A673 (cell line): Measurements from ENCODE around the gene COL5A3. TPM values are rescaled to one million over a fixed set of nuclear protein-coding genes. Genes with fewer than 3 reads are reported as not detected.

Experiments
- BruUV-seq: library from RNA; stranded (reverse); fragments of 400-500 nt; replicated peaks from 2 replicates; lab custom pipeline; 2021; lab: Mats Ljungman, UMichigan
- CTCF ChIA-PET: fragments of 300-600 bp; sonication (Branson Sonifier 250); formaldehyde crosslinking; loops from one replicate; lab custom pipeline; 2022; ENCODE audit warnings: antibody characterized with exemption; lab: Charles Lee
- POLR2A ChIA-PET: fragments of 300-600 bp; sonication (Branson Sonifier 250); formaldehyde crosslinking; loops from one replicate; lab custom pipeline; 2022; ENCODE audit warnings: antibody characterized with exemption; ENCODE audit not compliant: low non-redundant PET; lab: Charles Lee
- DNase-seq: peaks from one replicate; pipeline ENCODE4 v3.0.0-alpha.2; 2015; ENCODE audit warnings: low spot score
- H3K27ac ChIP-seq: fragments of 200-600 bp; sonication (generic); 2 replicates; pipeline ENCODE4 v1.5.1; 2016; ENCODE audit warnings: mixed run types, low read depth, mild to moderate bottlenecking, mixed read lengths, antibody characterized with exemption, low read length; ENCODE audit not compliant: poor library complexity, severe bottlenecking
- H3K27me3 ChIP-seq: fragments of 200-600 bp; sonication (generic); replicated peaks from 2 replicates; pipeline ENCODE4 v1.6.1; 2017; ENCODE audit warnings: mixed run types, low read depth, mild to moderate bottlenecking, mixed read lengths, antibody characterized with exemption, low read length; ENCODE audit not compliant: insufficient read depth, poor library complexity
- H3K36me3 ChIP-seq: fragments of 200-600 bp; sonication (generic); 2 replicates; pipeline ENCODE4 v1.6.1; 2016; ENCODE audit warnings: mixed run types, mild to moderate bottlenecking, mixed read lengths, antibody characterized with exemption, low read length; ENCODE audit not compliant: insufficient read depth, poor library complexity, severe bottlenecking
- H3K4me1 ChIP-seq: fragments of 200-600 bp; sonication (generic); 2 replicates; pipeline ENCODE4 v1.6.1; 2017; ENCODE audit warnings: mixed run types, mild to moderate bottlenecking, mixed read lengths, antibody characterized with exemption, low read length; ENCODE audit not compliant: insufficient read depth, poor library complexity, severe bottlenecking
- H3K4me3 ChIP-seq: fragments of 200-600 bp; sonication (generic); 2 replicates; pipeline ENCODE4 v1.5.1; 2016; ENCODE audit warnings: low read depth, mixed run types, mild to moderate bottlenecking, mixed read lengths, low read length; ENCODE audit not compliant: poor library complexity, severe bottlenecking
- H3K9me3 ChIP-seq: fragments of 200-600 bp; sonication (generic); 2 replicates; pipeline ENCODE4 v1.6.1; 2016; ENCODE audit warnings: mixed run types, low read depth, mild to moderate bottlenecking, mixed read lengths, antibody characterized with exemption, low read length; ENCODE audit not compliant: poor library complexity, severe bottlenecking
- CTCF ChIP-seq: fragments of 300-800, 200-600 bp; sonication (generic); conservative IDR thresholded peaks from 2 replicates; pipeline ENCODE4 v1.5.1; 2017; ENCODE audit warnings: low read depth, mild to moderate bottlenecking, antibody characterized with exemption, low read length, moderate library complexity, mixed read lengths
- EZH2 ChIP-seq: fragments of 200-600 bp; sonication (generic); IDR thresholded peaks from 2 replicates; pipeline ENCODE4 v1.6.1; 2017; ENCODE audit warnings: borderline replicate concordance, low read depth, mild to moderate bottlenecking, mixed read lengths, antibody characterized with exemption, low read length; ENCODE audit not compliant: poor library complexity, severe bottlenecking
- intact Hi-C: fragments of 100-400 bp; cut with micrococcal nuclease; formaldehyde crosslinking; loops from one replicate; pipeline ENCODE4 v1.10.0; 2022; ENCODE audit not compliant: unreplicated experiment
- total RNA-seq: library from RNA; stranded (reverse); gene quantifications from 2 replicates; pipeline ENCODE4 v1.2.3, GENCODE V29; 2021

Gene COL5A3
- total RNA-seq, 1 experiment from 2014 or later = 6.8 TPM

GRCh38 chr19:9945319-9945966 lies 64.9 kb downstream of the COL5A3 start:
- BruUV-seq = no TSS peak
- intact Hi-C loops = no loop called here
- ChIA-PET POLR2A (interaction anchor here (0.5 to 0.7 kb wide), 3 partner anchors 55 to 1034 kb away, joined by 3 to 4 read pairs (median 3); no protein-coding TSS in a partner anchor), CTCF (interaction anchor here (0.7 to 1.3 kb wide), 3 partner anchors 31 to 82 kb away, joined by 3 to 6 read pairs (median 4); no protein-coding TSS in a partner anchor)
- TF ChIP-seq CTCF (no peak), EZH2 (no peak)
- no peak overlapping the region for H3K4me3 ChIP-seq
- H3K27me3 ChIP-seq = no peaks in the 10 kb centered on the region
- no peaks in the 10 kb centered on the region for H3K36me3 ChIP-seq
- H3K9me3 ChIP-seq = no peaks in the 10 kb centered on the region
- peak; percentile 95 for DNase-seq
- peaks cover 21% of the 10 kb centered on the region for H3K4me1 ChIP-seq
- H3K27ac ChIP-seq = peak overlapping the region; percentile 93

GRCh38 chr19:9943744-9944143 lies 66.6 kb downstream of the COL5A3 start:
- TF ChIP-seq EZH2 = no peak
- TF ChIP-seq CTCF = no peak
- no peaks in the 10 kb centered on the region for H3K9me3 ChIP-seq
- DNase-seq = no peak
- no peaks in the 10 kb centered on the region for H3K27me3 ChIP-seq
- intact Hi-C loops = no loop called here
- CTCF ChIA-PET = no interaction called here
- peaks cover 21% of the 10 kb centered on the region for H3K4me1 ChIP-seq
- no peak overlapping the region for H3K4me3 ChIP-seq
- POLR2A ChIA-PET = no interaction called here
- no TSS peak for BruUV-seq
- no peaks in the 10 kb centered on the region for H3K36me3 ChIP-seq
- H3K27ac ChIP-seq = no peak overlapping the region

GRCh38 chr19:9941671-9942070 lies 68.6 kb downstream of the COL5A3 start:
- H3K4me3 ChIP-seq = no peak overlapping the region
- H3K36me3 ChIP-seq = no peaks in the 10 kb centered on the region
- ChIA-PET CTCF (no interaction called here), POLR2A (no interaction called here)
- no peak overlapping the region for H3K27ac ChIP-seq
- no peak for DNase-seq
- intact Hi-C loops = no loop called here
- no peaks in the 10 kb centered on the region for H3K27me3 ChIP-seq
- peaks cover 29% of the 10 kb centered on the region for H3K4me1 ChIP-seq
- no TSS peak for BruUV-seq
- H3K9me3 ChIP-seq = no peaks in the 10 kb centered on the region
- TF ChIP-seq CTCF (no peak), EZH2 (no peak)
